RKO (cell line): ENCODE results near the gene UBXN10.

ENCODE experiments used
- DNase-seq: peaks from one replicate; pipeline ENCODE4 v3.0.0-alpha.2; 2016; ENCODE audit warnings: low spot score

UBXN10 gene

GRCh38 chr1:20183616-20184271 lies 2.2 kb upstream of the UBXN10 start:
- no peak for DNase-seq

DNA sequence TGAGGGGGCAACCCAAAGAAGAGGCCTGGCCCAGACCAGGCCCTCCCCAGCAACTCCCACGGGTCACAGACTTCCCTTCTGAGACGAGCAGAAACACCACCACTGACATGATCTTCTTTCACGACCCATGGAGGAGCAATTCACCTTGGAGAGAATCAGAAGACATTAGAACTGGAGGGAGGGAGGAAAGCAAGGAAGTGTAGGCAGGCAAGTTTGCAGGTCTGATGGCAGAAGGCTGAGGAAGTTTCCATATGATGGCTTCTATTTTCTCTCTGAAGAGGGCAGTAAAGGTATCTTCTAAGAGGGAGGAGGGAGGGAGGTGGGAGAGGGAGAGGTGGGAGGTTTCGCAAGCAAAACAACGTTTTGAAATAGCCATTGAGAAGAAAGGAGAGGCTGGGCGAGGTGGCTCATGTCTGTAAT lies 1.4 kb upstream of the UBXN10 start:
- DNase-seq, result no peak

GRCh38 chr1:20184997-20185833 lies 681 bp upstream of the UBXN10 start:
- no peak for DNase-seq

GRCh38 chr1:20187103-20187812 lies 1.4 kb downstream of the UBXN10 start:
- no peak for DNase-seq

GRCh38 chr1:20187813-20188454 lies 2.0 kb downstream of the UBXN10 start:
- DNase-seq, result no peak

GRCh38 chr1:20188455-20188817 lies 2.5 kb downstream of the UBXN10 start:
- no peak for DNase-seq

GRCh38 chr1:20189664-20190063 lies 3.8 kb downstream of the UBXN10 start:
- no peak for DNase-seq

- DNase-seq, result no peak
These were observed 4.6 kb downstream of the UBXN10 start for GRCh38 chr1:20190256-20191160.

GRCh38 chr1:20191266-20191825 lies 5.5 kb downstream of the UBXN10 start:
- no peak for DNase-seq

GRCh38 chr1:20192364-20192763 lies 6.5 kb downstream of the UBXN10 start:
- no peak for DNase-seq

GRCh38 chr1:20192871-20193411 lies 7.0 kb downstream of the UBXN10 start:
- DNase-seq, result no peak

DNA sequence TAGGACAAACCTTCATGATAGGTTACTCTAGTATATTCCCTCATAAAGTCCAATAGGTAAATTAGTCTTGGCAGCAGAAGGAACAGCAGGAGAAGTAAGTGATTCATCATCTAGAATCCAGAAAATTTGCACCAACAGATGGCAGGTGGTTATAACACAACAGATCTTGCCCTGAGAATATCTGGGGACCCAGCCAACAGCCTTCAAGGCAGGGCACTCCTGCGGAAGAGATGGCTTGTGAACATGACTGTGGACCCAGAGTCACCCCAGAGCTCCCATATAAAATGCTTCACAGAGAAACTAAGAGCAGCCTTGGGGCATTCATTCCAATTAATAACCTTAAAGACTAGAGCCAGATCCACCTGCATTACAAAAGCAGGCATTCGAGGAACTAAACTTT lies 8.3 kb downstream of the UBXN10 start:
- DNase-seq, result no peak

- peak; percentile 32 for DNase-seq
These were observed 9.0 kb downstream of the UBXN10 start for GRCh38 chr1:20194757-20195461.

DNA sequence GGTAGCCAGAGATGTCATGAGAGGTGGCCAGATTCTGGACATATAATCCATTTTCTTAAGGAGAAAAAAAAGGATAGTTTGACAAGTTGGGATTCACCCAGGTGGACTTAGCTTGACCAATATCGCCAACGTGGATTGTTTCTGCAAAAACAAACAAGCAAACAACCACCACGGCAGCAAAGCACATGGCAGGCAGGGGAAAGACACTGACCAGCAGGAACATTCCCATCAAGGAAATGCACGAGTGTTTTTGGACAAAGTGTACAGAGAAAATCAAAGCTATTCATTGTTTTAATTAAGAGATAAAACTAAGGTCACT lies 9.5 kb downstream of the UBXN10 start:
- DNase-seq, result no peak

GRCh38 chr1:20197329-20197791 lies 11.5 kb downstream of the UBXN10 start:
- DNase-seq, result no peak

DNA sequence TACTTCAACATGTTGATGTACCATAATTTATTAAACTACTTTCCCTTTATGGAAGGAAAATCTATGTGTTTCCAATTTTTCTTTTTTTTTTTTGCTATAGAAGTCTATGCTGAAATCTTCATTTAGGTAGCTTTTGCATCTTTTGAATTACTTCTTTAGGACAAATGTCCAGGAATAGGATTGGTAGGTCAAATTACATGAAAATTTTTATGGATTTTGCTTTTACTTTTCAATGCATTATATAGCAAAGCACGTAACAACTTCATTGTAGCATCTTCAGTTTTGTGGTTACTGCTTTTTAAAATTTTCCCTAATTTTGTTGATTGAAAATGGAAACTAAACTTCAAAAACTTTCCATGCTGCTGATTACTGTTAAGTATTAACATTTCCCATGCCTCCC lies 12.4 kb downstream of the UBXN10 start:
- DNase-seq, result no peak

- no peak for DNase-seq
These were observed 13.0 kb downstream of the UBXN10 start for GRCh38 chr1:20198918-20199317.

DNA sequence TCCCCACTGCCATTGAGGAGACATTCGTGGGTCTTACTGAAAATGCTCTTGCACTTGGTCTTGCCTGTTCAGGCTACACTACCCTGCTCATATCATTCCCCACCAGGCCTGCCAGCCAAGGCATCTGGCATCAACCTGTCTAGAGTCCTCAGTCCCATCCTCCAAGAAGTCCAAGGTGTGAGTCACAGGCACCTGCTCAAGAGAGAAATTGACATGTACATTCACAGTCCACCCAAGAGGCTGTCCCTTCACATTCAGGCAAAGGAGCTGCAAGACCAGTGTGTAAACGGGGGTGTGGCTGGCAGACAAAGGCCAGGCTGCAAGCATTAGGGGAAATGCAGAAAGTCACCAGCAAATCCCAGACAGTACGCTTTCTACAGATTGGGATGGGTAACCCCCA lies 13.5 kb downstream of the UBXN10 start:
- no peak for DNase-seq

DNA sequence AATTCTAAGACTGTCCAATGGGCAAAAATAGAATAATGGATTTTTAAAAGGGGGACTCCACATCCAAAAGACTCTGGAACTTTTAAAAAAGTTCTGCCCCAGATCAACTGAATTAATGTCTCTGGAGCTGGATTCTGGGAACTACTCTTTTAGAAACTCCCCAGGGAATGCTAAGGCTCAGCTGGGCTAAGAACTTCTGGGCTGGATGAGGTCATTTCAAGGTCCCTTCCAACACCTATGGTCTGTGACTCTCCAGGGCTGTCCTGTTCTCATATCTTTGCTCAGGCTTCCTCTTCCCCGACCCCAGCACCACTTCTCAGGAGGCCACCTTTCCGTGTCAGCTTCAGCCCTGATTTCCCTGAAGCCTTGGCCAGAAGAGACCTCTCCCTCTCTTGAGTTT lies 13.9 kb downstream of the UBXN10 start:
- no peak for DNase-seq

GRCh38 chr1:20200966-20201365 lies 15.1 kb downstream of the UBXN10 start:
- no peak for DNase-seq
